ENCODE data around the gene PIKFYVE.

The PIKFYVE gene

DNA sequence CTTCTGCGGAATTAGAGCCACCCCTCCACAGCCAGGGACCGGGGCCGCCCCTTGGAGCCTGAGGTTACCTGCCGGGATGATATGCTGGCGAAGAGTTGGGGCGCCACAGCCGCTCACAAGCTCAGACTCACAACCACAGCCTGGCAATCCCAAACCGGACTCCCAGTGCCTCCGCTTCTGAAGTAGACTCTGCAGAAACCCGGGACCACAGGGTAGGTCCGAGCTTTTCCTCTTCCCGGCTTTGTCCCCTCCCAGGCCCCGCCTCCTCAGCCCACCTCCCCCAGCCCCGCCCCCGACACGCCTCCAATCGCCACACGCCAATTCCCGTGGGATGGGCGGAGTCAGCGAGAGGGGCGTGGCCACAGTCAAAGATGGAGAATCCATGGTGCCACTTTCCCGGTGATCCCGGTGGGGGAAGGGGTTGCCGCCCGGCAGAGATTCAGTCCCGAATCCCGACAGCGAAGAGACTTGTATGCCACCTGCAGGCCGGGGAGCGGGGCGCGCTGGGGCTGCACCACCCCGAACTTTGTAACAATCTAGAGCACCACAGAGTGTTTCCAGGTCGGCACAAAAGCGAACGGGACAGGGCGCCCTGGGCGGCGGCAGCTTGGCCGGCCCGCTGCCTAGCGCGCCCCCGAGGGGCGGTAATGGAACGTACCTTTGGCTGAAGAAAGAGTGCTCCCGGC, 11.0 kb upstream of the PIKFYVE start, which contains the start of gene IDH1 (continued):
- TF ChIP-seq, protein P1, sequence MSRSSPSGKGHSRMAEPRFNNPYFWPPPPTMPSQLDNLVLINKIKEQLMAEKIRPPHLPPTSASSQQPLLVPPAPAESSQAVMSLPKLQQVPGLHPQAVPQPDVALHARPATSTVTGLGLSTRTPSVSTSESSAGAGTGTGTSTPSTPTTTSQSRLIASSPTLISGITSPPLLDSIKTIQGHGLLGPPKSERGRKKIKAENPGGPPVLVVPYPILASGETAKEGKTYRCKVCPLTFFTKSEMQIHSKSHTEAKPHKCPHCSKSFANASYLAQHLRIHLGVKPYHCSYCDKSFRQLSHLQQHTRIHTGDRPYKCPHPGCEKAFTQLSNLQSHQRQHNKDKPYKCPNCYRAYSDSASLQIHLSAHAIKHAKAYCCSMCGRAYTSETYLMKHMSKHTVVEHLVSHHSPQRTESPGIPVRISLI (tag by site-specific recombination; IDR thresholded peaks at IDR 0.05), result no peak
- TF ChIP-seq ZNF174 (tag by site-specific recombination; IDR thresholded peaks at IDR 0.05), result no peak
- no peak for TF ChIP-seq ZNF311 (tag by site-specific recombination; IDR thresholded peaks at IDR 0.05; ENCODE audit: borderline replicate concordance)
- TF ChIP-seq, protein P2, sequence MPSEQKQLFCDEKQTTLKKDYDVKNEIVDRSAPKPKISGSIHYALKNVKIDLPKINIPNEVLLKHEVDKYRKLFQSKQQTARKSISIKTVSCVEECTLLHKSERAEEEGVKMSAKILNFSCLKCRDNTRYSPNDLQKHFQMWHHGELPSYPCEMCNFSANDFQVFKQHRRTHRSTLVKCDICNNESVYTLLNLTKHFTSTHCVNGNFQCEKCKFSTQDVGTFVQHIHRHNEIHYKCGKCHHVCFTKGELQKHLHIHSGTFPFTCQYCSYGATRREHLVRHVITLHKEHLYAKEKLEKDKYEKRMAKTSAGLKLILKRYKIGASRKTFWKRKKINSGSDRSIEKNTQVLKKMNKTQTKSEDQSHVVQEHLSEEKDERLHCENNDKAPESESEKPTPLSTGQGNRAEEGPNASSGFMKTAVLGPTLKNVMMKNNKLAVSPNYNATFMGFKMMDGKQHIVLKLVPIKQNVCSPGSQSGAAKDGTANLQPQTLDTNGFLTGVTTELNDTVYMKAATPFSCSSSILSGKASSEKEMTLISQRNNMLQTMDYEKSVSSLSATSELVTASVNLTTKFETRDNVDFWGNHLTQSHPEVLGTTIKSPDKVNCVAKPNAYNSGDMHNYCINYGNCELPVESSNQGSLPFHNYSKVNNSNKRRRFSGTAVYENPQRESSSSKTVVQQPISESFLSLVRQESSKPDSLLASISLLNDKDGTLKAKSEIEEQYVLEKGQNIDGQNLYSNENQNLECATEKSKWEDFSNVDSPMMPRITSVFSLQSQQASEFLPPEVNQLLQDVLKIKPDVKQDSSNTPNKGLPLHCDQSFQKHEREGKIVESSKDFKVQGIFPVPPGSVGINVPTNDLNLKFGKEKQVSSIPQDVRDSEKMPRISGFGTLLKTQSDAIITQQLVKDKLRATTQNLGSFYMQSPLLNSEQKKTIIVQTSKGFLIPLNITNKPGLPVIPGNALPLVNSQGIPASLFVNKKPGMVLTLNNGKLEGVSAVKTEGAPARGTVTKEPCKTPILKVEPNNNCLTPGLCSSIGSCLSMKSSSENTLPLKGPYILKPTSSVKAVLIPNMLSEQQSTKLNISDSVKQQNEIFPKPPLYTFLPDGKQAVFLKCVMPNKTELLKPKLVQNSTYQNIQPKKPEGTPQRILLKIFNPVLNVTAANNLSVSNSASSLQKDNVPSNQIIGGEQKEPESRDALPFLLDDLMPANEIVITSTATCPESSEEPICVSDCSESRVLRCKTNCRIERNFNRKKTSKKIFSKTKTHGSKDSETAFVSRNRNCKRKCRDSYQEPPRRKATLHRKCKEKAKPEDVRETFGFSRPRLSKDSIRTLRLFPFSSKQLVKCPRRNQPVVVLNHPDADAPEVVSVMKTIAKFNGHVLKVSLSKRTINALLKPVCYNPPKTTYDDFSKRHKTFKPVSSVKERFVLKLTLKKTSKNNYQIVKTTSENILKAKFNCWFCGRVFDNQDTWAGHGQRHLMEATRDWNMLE (tag by site-specific recombination; conservative IDR thresholded peaks at IDR 0.05; ENCODE audit: low read depth), result no peak
- no peak for TF ChIP-seq ZNF292 (tag by site-specific recombination; IDR thresholded peaks at IDR 0.05; ENCODE audit: borderline replicate concordance, low read depth)
- TF ChIP-seq ZNF777 (tag by site-specific recombination; IDR thresholded peaks at IDR 0.05; ENCODE audit: borderline replicate concordance), result no peak
- TF ChIP-seq ZNF521 (tag by site-specific recombination; IDR thresholded peaks at IDR 0.05), result no peak
- no peak for TF ChIP-seq ZNF660 (tag by site-specific recombination; IDR thresholded peaks at IDR 0.05)
- TF ChIP-seq ZNF585B (tag by site-specific recombination; IDR thresholded peaks at IDR 0.05), result no peak
- TF ChIP-seq, protein P3, sequence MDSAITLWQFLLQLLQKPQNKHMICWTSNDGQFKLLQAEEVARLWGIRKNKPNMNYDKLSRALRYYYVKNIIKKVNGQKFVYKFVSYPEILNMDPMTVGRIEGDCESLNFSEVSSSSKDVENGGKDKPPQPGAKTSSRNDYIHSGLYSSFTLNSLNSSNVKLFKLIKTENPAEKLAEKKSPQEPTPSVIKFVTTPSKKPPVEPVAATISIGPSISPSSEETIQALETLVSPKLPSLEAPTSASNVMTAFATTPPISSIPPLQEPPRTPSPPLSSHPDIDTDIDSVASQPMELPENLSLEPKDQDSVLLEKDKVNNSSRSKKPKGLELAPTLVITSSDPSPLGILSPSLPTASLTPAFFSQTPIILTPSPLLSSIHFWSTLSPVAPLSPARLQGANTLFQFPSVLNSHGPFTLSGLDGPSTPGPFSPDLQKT (IDR thresholded peaks at IDR 0.05; ENCODE audit: borderline replicate concordance, low read depth, low read length), result no peak
- no peak for TF ChIP-seq ZNF830 (tag by site-specific recombination; IDR thresholded peaks at IDR 0.05; ENCODE audit: low read depth)
- no peak for TF ChIP-seq ZNF600 (tag by site-specific recombination; IDR thresholded peaks at IDR 0.05)
- no peak for TF ChIP-seq ZFP41 (tag by site-specific recombination; IDR thresholded peaks at IDR 0.05; ENCODE audit: borderline replicate concordance)
- TF ChIP-seq ZNF175 (tag by site-specific recombination; IDR thresholded peaks at IDR 0.05), result no peak
- TF ChIP-seq ZNF341 (tag by site-specific recombination; IDR thresholded peaks at IDR 0.05; ENCODE audit: low read depth), result no peak
- TF ChIP-seq, protein P4, sequence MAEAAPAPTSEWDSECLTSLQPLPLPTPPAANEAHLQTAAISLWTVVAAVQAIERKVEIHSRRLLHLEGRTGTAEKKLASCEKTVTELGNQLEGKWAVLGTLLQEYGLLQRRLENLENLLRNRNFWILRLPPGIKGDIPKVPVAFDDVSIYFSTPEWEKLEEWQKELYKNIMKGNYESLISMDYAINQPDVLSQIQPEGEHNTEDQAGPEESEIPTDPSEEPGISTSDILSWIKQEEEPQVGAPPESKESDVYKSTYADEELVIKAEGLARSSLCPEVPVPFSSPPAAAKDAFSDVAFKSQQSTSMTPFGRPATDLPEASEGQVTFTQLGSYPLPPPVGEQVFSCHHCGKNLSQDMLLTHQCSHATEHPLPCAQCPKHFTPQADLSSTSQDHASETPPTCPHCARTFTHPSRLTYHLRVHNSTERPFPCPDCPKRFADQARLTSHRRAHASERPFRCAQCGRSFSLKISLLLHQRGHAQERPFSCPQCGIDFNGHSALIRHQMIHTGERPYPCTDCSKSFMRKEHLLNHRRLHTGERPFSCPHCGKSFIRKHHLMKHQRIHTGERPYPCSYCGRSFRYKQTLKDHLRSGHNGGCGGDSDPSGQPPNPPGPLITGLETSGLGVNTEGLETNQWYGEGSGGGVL (tag by site-specific recombination; IDR thresholded peaks at IDR 0.05), result no peak
- TF ChIP-seq ZBTB21 (tag by site-specific recombination; IDR thresholded peaks at IDR 0.05), result no peak
- peak; percentile 26; the same call in 1 of the 2 replicates for TF ChIP-seq YY2 (tag by site-specific recombination; IDR thresholded peaks at IDR 0.05)
- no peak for TF ChIP-seq ZNF776 (tag by site-specific recombination; IDR thresholded peaks at IDR 0.05; ENCODE audit: borderline replicate concordance)
- TF ChIP-seq, protein P5, sequence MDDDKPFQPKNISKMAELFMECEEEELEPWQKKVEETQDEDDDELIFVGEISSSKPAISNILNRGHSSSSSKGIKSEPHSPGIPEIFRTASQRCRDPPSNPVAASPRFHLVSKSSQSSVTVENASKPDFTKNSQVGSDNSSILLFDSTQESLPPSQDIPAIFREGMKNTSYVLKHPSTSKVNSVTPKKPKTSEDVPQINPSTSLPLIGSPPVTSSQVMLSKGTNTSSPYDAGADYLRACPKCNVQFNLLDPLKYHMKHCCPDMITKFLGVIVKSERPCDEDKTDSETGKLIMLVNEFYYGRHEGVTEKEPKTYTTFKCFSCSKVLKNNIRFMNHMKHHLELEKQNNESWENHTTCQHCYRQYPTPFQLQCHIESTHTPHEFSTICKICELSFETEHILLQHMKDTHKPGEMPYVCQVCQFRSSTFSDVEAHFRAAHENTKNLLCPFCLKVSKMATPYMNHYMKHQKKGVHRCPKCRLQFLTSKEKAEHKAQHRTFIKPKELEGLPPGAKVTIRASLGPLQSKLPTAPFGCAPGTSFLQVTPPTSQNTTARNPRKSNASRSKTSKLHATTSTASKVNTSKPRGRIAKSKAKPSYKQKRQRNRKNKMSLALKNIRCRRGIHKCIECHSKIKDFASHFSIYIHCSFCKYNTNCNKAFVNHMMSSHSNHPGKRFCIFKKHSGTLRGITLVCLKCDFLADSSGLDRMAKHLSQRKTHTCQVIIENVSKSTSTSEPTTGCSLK (tag by site-specific recombination; IDR thresholded peaks at IDR 0.05), result no peak
- peak; percentile 67 for TF ChIP-seq SP2 (tag by site-specific recombination; IDR thresholded peaks at IDR 0.05)
- peak; percentile 94 for TF ChIP-seq KLF10 (tag by site-specific recombination; IDR thresholded peaks at IDR 0.05)
- no peak for TF ChIP-seq ZNF792 (tag by site-specific recombination; IDR thresholded peaks at IDR 0.05)
- TF ChIP-seq, protein P6, sequence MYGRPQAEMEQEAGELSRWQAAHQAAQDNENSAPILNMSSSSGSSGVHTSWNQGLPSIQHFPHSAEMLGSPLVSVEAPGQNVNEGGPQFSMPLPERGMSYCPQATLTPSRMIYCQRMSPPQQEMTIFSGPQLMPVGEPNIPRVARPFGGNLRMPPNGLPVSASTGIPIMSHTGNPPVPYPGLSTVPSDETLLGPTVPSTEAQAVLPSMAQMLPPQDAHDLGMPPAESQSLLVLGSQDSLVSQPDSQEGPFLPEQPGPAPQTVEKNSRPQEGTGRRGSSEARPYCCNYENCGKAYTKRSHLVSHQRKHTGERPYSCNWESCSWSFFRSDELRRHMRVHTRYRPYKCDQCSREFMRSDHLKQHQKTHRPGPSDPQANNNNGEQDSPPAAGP (tag by site-specific recombination; IDR thresholded peaks at IDR 0.05), result no peak
- TF ChIP-seq, protein P7, sequence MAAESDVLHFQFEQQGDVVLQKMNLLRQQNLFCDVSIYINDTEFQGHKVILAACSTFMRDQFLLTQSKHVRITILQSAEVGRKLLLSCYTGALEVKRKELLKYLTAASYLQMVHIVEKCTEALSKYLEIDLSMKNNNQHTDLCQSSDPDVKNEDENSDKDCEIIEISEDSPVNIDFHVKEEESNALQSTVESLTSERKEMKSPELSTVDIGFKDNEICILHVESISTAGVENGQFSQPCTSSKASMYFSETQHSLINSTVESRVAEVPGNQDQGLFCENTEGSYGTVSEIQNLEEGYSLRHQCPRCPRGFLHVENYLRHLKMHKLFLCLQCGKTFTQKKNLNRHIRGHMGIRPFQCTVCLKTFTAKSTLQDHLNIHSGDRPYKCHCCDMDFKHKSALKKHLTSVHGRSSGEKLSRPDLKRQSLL (tag by site-specific recombination; IDR thresholded peaks at IDR 0.05), result no peak
- peak; percentile 64 for TF ChIP-seq KLF1 (tag by site-specific recombination; IDR thresholded peaks at IDR 0.05)
